ENCODE results near the gene RNF19B.

GRCh38 chr1:32978854-32979253, 14.2 kb upstream of the RNF19B start:
- TF ChIP-seq REST (IDR thresholded peaks at IDR 0.05; ENCODE audit: insufficient replicate concordance, low read depth) (no peak), CTCF (IDR thresholded peaks at IDR 0.05; ENCODE audit: insufficient read depth, low read length) (no peak)

Measured in HL-60 (cell line).